Suppressor macrophage treated with lipopolysaccharide for 4 hours (primary cell): ENCODE measurements around the gene SLC2A1.
A peak's percentile ranks its signal among the peaks of the same experiment; 100 is the strongest.

Experiments used
- DNase-seq: peaks from one replicate; pipeline ENCODE4 v3.0.0-alpha.2; 2020

The SLC2A1 gene

DNA sequence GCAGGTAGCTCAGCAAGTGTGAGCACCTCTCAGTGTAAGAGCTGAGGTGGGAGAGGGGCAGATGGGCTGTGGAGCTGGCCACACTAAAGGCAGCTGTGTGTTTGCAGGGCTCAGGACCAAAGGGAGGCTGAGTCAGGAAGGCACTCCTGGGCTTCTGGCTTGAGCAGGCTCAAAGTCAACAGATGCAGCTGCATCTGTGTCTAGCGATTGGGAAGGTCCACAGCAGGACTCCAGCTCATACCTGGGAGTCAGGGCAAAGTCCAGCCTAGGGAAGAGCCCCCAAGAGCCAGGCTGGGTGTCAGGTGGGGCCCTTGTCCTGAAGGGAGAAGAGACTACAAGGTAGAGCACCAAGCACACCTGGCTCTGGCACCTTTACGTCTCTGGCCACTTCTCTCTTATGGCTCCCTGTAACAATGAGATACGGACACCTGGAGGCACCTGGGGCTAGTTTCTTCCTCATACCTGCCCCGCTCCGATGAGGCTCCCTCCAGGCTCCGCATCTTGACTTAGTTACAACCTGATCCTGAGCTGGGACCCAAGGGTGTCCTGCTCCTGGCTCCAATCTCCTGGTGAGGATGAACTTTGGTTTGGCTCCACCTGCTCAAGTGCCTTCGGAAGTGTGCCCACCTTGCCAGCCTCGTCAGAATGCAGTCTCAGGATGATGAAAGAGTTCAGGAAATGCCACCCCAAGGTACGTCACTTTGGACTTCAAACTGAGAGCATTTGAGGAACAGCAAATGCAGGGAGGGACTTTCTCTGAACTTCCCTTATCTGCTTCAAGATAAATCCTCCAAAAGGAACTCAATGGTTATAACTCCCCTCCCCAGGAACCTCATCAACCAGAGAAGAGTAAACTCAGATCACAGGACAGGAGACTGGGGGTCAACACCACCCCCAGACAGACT is 21.5 kb upstream of the SLC2A1 start:
- DNase-seq: peak; percentile 60

DNA sequence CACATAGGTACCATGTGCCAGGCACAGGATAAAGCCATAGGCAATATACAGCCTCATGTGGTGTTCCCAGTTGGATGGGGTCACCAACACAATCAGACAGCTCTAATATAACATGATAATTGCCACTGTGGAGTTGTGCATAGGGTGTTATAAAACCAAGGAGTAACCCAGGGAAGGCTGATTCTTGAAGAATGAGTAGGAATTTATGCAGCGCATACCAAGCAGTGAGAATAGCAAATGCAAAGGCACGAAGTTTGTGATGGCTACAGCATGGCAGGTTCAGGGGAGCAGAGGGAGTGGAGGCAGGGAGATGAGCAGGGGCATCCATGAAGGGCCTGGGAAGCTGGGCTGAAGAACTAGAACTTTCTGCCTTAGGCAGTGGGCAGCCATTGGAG is 20.4 kb upstream of the SLC2A1 start:
- DNase-seq: no peak

DNA sequence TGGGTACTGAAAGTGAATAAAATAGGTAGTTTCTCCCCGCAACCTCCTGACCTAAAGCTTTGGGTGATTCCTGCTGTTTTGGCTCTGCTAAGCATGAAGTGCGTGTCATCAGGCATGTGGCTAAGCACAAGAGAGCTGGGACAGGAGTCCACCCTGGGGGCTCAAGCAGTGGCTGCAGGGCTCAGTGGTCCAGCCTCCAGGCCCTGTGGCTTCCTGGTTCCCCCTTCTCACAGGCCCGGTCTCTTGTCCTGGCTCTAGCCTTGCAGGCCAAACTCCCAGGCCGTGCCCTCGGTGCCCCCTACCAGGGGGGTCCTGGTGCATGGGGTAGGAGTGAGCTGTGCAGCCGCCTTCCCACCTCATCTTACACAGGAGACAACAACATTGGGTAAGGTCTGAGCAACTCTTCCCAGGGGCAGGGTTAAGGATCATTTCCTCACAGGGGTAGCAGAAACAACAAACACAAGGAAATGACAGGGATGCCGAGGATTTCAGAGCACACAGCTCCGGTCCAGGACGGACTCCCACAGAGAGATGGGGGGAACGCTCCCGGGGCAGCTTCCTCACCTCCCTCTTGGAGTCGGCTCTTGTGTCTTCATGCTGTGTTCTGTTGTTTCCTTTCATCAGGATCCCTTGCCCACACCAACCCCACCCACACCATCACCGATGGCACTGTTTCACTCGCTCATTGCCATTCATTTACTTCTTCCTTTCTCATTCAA is 19.8 kb upstream of the SLC2A1 start:
- no peak for DNase-seq

DNA sequence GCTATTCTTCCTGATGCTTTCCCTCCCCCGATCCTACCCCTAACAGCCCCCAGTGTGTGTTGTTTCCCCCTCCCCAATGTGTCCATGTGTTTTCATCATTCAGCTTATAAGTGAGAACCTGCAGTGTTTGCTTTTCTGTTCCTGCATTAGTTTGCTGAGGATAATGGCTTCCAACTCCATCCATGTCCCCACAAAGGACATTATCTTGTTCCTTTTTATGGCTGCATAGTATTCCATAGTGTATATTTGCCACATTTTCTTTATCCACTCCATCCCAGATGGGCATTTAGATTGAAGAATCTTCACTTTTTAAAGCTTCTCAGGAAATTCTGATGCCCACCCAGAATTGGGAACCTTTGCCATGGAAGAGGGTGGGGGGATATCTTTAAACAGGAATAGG is 19.0 kb upstream of the SLC2A1 start:
- DNase-seq: no peak

DNA sequence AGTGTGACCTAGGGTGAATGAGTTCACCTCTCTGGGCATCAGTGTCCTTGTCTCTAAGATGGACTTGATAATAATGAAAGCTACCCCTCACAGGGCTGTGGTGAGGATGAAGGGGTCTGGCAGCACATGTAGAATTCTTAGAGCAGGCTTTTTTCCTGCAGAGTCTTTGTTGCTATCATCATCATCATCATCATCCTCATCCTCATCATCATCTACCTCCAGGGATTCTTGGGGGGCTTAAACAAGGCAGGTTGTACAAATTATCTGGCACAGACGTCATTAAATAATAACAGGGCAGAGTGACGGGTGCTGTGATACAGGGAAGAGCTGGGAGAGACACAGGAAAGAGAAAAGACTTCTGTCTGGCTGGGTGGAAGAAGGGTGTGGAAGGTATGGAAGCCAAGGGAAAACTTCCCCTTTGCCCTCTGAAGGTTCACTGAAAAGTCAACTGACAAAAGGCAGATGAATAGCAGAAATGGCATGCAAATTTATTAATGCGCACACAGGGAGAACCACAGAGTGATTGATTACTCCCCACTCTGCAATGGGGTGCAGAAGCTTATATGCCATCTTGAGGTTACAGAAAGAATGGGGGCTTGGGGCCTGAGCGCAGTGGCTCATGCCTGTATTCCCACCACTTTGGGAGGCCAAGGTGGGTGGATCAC is 17.0 kb upstream of the SLC2A1 start:
- no peak for DNase-seq

DNA sequence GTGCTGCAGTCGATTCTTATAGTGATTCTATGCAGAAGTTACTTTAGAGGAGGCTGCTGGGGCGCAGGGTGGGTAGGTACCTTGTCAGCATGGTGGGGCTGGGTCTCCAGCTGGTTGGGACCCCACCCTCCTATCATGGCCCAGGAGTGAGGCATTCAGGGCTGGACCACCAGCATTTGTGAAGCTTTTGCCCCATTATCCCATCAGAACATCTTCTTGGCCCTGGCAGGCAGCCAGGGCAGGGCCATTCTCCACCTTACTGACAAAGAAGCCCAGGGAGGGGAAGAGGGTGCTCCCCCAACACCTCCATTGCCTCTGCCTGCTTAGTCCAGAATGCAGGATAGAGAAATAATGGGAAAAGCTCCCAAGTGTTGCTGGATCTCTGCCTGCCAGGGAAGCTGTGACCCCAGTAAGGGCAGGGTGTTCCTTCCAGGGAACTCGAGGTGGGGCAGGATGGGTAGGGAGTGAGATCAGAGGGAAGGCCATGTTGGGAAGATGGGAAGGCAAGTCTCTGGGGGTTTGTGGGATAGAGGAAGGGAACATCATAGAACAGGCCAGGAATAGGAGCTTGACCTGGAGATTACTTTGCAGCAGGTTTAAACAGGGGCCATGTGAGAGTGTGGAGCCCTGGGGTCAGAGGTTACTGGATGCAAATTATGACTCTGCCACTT is 16.2 kb upstream of the SLC2A1 start:
- DNase-seq: no peak

DNA sequence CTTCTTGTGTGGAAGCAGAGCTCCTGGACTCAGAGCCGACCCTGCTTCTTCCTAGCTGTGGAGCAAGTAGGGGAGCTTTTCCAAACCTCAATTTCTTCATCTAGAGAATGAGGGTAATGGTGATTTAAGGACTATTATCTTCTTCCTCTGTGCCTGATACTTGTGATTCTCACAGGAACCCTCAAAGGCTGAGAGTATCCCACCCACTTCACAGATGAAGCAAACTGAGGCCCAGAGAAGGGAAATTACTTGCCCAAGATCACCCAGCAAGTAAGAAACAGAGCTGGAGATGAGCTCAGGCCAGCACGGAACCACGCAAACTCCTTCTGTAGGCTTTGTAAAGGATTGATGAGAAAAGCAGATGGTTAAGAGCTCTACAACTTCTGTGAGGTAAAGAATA is 15.1 kb upstream of the SLC2A1 start:
- DNase-seq: no peak

DNA sequence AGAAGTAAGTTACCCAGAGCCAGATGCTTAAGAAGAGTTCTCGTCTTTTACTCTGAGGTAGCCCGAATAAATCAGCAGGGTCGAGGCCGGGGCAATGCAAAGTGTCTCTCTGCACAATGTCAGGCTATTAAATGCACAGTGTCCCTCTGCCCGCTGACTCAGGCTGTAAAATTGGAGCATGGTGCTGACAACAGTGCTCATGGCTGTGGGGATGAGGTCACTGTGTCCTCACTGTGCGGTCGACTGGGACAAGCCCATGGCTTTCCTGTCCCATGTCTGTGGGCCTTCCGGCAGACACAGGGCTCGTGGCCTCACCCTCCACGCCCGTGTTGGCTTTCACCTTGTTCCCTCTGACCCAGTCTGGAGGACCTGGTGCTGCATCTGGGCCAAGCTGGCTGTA is 14.6 kb upstream of the SLC2A1 start:
- DNase-seq: no peak

DNA sequence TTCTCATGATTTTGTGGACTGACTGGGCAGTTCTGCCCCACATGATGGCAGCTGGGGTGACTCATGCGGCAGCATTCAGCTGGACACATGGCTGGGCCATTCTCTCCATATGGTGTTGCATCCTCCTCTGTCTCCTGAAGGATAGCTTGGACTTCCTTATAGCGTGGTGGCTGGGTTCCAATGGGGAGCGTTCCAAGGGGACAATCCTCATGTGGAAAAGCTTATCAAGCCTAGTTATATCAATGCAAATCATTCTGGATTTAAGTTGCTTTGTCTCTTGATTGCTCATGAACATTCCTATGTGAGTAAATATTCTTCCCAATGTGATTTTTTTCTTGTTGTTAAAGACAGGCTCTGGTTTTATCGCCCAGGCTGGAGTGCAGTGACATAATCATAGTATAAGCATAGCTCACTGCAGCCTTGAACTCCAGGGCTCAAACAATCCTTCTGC is 13.2 kb upstream of the SLC2A1 start:
- no peak for DNase-seq

DNA sequence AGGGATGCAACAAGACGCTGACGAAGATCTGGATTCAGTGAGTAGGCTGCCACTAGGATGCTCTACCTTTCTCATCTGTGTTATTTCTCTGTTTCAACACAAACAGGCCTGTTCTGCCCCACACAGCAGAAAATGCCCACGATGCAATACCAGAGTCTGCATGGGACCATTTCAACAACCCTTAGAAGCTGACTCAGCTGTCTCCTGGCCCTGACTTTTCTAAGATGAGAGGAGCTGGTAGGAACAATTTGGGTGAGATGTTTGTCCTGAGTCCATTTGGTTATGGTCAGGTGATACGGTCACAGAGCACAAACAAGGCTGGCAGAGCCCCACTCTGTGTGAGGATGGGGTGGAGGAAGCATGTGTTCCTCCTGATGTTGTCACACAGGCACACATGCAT is 11.5 kb upstream of the SLC2A1 start:
- DNase-seq: no peak

DNA sequence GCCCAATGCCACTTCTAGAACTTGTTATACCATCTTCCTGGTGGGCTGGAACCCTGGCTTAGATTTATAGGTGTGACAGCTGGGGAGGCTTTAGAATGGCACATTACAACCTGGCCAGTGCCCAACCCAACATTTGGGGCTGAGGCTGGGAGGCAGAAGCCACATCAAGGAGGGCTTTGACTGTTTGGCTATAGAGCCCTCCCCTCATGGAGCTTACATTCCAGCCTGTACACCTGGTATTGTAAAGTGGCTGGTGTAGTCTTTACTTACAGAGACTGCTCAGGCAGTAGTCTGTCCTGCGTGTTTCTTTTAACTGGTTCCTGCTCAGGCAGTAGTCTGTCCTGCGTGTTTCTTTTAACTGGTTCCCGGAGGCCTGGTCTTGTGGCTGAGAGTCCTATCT is 10.0 kb upstream of the SLC2A1 start:
- no peak for DNase-seq

DNA sequence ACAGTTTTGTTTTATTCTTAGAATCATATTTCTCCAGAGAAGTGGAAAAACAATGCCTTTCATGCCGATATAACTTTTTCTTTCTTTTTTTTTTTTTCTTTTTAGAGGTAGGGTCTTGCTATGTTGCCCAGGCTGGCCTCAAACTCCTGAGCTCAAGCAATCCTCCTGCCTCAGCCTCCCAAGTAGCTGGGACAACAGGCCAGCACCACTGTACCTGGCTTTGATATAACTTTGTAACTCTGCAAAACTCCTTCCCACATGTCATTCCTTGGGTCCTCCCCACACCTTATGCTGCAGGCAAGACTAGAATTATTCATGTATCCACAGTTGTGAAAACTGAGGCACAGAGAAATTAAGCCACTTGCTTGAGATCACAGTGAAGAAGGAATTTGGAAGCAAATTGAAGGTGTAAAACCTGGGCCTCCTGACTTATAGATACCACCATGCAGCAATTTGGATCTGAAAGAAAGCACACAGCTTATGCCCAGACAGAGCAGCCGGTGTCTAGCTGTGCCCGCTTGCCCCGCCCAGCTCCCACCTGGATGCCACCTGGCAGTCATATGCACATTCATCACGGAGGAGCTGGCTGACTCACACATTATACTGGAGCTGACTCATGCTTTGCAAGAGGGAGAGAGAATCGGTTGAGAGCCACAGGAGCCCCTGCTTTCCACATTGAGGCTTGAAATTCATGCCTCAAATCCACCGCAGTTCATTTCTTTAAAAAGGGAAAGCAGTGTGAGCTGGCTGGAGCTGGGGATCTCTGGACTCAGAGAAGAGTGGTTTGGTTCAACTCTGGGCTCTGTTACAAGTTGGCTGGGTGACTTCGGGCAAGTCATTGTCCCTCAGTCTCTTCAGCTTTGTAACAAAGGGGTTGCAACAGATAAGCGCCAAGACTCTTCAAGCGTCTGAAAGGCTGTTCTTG is 8.3 kb upstream of the SLC2A1 start:
- DNase-seq: no peak

DNA sequence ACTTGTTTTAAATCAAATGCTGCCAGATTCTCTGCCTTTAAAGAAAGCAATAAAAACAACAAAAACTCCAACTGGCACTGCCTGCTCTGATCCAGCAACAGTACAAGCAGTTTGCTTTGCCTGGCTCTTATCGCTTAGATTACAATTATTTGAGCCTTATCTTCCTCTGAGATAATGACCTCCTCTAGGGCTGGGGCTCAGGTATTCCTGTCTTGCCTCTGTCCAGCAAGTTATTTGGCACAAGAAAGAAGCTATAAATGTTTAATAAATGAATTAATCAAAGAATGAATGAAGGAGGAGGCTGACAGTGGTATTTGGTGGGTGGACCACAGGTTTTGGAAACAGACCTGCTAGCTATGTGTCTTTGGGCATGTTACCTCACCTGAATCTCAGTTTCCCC is 6.7 kb upstream of the SLC2A1 start:
- DNase-seq: no peak

DNA sequence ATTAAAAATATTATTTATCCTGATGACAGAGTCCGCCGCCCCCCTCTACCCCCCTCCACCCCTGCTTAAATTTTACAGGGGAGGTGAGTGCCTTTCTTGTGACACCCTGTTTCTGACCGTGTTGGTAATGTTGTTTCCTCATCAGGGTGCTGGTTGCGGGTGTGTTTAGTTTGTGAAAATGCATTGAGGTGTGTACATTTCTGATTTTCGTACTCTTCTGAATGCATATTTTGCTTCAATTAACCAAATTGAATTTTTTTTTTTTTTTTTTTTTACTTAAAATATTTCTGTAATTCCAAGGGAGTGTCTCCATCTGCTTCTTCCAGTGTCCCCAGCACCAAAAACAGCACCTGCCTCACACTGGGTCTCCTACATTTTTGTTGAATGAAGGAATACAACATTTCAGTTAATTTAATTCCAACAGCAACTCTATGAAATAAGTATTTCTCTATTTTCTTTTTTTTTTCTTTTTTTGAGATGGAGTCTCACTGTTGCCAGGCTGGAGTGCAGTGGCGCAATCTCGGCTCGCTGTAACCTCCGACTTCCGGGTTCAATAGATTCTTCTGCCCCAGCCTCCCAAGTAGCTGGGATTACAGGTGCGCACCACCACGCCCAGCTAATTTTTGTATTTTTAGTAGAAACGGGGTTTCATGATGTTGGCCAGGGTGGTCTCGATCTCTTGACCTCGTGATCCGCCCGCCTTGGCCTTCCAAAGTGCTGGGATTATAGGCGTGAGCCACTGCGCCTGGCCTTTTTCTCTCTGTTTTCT is 5.6 kb upstream of the SLC2A1 start:
- DNase-seq: no peak

DNA sequence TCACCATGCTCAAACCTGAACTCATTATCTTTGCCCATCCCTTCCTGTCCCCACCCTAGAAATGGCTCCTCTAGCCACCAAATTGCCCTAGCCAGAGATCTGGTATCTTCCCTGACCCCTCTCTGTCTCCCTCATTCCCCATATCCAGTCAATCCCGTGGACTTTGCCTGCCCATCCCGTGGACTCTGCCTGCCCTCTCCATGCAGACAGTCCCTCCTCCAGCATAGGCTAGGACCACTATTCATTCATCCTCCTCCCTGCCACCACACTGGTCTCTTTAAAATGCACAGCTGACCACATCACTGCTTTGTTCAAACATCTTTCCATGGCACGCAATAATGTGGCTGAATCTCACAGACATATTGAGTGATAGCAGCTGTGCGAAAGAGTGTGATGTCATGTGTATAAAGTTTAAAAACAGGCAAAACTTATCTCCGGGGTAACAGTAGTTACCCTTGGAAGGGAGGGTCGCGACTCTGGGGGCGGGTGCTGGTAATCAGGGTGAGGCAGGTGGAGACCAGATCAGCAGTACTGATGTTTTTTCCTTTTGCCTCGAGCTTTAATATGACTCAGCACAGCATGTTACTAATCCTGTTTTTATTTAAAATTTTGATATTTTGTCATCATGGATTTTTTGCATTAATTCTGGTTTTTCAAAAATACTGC is 4.8 kb upstream of the SLC2A1 start:
- no peak for DNase-seq

DNA sequence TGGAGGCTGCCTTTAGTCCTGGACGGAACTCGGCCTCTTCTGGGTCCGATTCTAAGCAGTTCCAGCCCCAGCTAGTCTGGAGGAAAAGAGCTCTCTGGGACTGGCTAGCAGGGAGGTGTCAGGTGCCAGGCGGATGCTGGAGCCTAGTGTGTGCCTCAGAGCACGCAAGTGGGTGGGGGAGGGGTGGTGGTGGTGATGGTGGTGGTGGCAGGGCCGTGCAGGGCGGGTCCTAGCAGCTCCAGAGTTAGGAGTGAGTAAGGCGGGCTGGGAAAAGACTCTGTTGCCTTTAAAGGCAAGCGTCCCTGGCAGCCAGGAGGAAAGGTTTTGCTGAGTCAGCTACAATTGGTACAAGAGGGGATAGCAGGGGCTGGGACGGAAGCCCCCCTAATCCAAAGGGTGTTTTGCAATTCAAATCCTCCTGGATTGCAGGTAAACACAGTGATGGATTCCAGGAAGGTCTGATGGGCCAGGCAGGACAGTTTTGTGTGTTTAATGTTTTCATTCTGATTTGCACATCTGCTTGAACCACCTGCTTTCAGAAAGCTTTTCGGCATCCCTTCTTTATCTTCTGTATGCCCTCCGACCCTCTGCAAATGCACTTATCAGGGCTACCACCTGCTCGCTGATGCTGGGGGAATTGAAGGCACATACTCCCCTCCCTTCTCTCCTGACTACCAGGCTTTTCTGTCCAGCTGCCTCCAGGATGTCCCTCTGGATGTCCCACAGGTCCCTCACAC is 4.1 kb upstream of the SLC2A1 start:
- DNase-seq: no peak

DNA sequence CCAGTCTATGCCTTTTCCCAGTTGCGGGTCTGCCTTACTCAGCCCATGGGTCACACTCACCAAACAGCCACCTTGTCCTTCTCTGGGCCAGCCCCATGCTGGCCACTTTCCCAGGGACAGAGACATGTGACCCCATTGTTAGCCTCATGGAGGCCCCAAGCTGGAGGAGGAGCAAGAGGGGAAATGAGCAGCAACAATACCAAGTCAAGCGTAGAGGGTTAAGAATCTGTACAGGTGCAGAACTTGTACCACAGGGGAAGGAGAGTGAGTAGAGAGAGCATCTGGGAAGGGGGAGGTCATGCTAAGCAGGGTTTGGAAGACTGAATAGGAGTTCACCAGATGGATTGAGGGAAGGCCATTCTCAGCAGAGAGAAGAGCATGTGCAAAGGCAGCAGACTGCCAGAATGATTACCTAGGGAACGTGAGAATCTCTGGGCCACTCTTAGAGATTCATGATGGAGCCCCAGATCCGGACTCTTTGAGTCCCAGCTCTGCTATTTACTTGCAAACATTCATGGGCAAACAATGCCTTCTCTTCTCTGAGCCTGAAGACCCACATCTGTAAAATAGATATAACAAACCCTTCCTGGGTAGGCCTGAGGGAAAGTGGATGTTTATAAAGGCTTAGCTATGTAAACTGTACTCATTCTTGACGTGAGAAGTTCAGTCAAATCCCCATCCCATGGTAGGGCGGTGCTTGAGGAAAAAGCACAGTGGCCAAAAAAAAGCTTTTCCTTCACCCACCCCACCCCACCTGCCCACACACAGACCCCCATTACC is 2.8 kb upstream of the SLC2A1 start:
- no peak for DNase-seq

DNA sequence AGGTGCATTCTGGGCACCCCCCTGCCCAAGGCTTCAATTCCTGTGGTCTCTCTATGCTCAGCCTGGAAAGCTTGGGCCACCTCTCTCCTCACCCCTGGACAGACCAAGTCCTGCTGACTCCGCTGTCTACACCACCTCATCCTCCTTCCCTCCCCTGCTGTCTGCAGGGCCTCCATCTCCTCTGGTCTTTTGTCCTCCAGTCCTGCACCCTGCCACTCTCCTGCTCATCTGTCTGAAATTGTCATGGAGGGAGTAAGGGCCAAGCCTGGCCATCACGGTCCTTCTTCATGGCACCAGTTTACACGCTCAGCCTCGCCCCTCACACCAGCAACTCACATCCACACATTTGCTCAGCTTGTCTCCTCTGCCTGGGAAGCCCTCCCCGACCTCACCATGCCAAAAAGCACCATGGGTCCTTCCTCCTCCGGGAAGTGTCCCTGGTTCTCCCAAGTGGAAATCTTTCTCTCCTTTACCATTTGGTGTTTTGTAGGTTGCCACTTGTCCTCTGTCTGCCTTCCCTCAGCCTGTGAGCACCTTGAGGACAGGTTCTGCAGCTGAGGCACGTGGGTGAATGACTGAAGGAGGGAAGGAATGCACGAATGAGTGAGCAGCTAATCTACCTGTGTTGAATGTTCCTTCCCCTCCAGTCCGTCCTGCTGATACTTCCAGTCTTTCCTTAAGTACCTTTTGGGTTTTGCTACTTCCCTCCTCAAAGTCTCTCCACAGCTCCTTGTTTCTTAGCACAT is 2.1 kb upstream of the SLC2A1 start:
- DNase-seq: no peak

DNA sequence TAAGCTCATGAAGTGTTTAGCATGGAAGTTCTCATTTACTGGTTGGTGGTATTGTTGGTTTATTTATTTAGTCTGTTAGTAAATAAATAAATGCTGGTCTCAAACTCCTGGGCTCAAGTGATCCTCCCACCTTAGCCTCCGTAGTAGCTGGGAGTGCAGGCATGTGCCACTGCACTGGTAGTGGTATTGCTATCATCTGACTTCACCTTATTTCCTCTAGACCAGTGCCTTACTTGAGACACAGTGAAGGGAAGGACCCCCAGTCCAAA is 1.4 kb upstream of the SLC2A1 start:
- DNase-seq: no peak
